GM23248 (cell line): Measurements from ENCODE around the gene RERE.

ENCODE experiments used
- EZH2 ChIP-seq: fragments of 200-600 bp; sonication (generic); IDR thresholded peaks from 2 replicates; pipeline ENCODE4 v1.6.1; 2018; ENCODE audit warnings: antibody characterized with exemption, mild to moderate bottlenecking; ENCODE audit not compliant: insufficient read depth, poor library complexity, severe bottlenecking
- EZH2phosphoT487 ChIP-seq: fragments of 200-600 bp; sonication (generic); IDR thresholded peaks from 2 replicates; pipeline ENCODE4 v1.6.1; 2018; ENCODE audit warnings: antibody characterized with exemption, moderate library complexity, mild to moderate bottlenecking, low read depth; ENCODE audit not compliant: insufficient read depth

DNA sequence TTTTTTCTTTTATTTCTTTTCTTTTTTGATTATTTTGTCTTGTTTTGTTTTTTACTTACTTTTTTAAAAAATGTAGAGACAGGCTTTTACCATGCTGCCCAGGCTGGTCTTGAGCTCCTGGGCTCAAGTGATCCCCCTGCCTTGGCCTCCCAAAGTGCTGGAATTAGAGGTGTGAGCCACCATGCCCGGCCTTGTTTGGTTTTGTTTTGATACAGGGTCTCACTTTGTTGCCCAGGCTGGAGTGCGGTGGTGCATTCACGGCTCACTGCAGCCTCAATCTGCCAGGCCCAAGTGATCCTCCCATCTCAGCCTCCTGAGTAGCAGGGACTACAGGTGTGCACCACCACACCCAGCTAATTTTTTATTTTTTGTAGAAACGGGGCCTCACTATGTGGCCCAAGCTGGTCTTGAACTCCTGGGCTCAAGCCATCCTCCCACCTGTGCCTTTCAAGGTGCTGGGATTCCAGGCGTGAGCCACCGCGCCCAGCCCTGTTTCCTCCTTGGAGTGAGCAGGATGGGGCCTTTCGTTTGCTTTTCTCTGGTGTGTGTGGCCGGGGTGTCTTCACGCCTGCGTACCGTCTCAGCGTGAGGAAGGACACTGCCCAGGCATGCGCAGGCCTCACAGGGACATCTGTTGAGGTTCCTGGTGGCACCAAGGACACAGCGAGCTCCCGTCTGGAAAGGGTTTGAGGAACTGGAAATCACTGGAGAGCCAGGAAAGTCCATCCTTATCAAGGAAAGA is 484.0 kb downstream of the RERE start:
- no peak for TF ChIP-seq EZH2phosphoT487
- no peak for TF ChIP-seq EZH2
